Colonic mucosa (tissue), 4 donors: ENCODE data around the gene SPRR2F. TPM values are rescaled to one million over a fixed set of nuclear protein-coding genes. Genes with fewer than 3 reads are reported as not detected.
"Not testable (repeated sequence)": the region's sequence is repeated elsewhere in the genome, so short reads cannot be mapped to it uniquely, and the experiment has no call there.

Experiments used
- DNase-seq: peaks from one replicate; pipeline ENCODE4 v3.0.0-alpha.2; 2020
- H3K27ac ChIP-seq: fragments of 200-600 bp; one replicate; pipeline ENCODE4 v1.8.0; 2021
- H3K27me3 ChIP-seq: fragments of 200-600 bp; one replicate; pipeline ENCODE4 v1.8.0; 2021
- H3K36me3 ChIP-seq: fragments of 200-600 bp; one replicate; pipeline ENCODE4 v1.8.0; 2021
- H3K4me1 ChIP-seq: fragments of 200-600 bp; one replicate; pipeline ENCODE4 v1.8.0; 2021; ENCODE audit warnings: mild to moderate bottlenecking
- H3K4me3 ChIP-seq: fragments of 200-600 bp; one replicate; pipeline ENCODE4 v1.8.0; 2021
- H3K9ac ChIP-seq, 2 donors: one replicate each; pipeline ENCODE4 v1.7.0; 2013; ENCODE audit warnings: control low read depth in 2 of 2, low read depth in 2 of 2, low read length in 2 of 2
- H3K9me3 ChIP-seq: fragments of 200-600 bp; one replicate; pipeline ENCODE4 v1.8.0; 2021
- intact Hi-C: fragments of 100-400 bp; cut with DNase I; formaldehyde crosslinking; loops from one replicate; pipeline ENCODE4 v1.14.1; 2022
- total RNA-seq, 2 donors: library from RNA; stranded (reverse); fragmentation: NEBNext Ultra II Directional in 1 of 2; extraction: Animal tissue kit (Norgen Biotek cat#: 25700) in 1 of 2; gene quantifications; one replicate each; pipeline ENCODE4 v1.2.1, GENCODE V29; 2021
- TF ChIP-seq, protein P1 (sequence below): fragments of 200-600 bp; IDR thresholded peaks from one replicate; pipeline ENCODE4 v1.8.0; 2022; ENCODE audit warnings: antibody characterized with exemption, mild to moderate bottlenecking
- donor health status: healthy.
- donor health status: DM: no; HTN: no; CAD: no.
- donor health status: DM: no; HTN: no; CAD: no.

The SPRR2F gene
- total RNA-seq, 2 donors from 2014 or later = not detected

DNA sequence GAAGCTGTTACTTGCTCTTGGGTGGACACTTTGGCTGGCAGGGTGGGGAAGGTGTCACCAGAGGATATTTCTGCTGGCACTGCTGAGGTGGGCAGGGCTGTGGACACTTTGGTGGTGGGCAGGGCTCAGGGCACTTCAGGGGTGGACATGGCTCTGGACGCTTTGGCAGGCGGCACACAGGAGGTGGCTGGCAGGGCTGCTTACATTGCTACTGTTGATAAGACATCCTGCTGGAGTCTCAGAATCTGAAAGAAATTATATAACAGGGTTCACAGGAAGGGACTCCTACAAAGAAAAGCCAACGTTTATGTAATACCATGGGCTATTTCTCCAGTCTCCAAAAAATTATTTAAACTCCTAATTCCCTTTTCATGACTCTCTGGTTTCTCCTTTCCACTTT is 27.2 kb upstream of the SPRR2F start:
- no peak overlapping the region for H3K4me3 ChIP-seq
- no peaks in the 10 kb centered on the region for H3K4me1 ChIP-seq
- TF ChIP-seq, protein P1, sequence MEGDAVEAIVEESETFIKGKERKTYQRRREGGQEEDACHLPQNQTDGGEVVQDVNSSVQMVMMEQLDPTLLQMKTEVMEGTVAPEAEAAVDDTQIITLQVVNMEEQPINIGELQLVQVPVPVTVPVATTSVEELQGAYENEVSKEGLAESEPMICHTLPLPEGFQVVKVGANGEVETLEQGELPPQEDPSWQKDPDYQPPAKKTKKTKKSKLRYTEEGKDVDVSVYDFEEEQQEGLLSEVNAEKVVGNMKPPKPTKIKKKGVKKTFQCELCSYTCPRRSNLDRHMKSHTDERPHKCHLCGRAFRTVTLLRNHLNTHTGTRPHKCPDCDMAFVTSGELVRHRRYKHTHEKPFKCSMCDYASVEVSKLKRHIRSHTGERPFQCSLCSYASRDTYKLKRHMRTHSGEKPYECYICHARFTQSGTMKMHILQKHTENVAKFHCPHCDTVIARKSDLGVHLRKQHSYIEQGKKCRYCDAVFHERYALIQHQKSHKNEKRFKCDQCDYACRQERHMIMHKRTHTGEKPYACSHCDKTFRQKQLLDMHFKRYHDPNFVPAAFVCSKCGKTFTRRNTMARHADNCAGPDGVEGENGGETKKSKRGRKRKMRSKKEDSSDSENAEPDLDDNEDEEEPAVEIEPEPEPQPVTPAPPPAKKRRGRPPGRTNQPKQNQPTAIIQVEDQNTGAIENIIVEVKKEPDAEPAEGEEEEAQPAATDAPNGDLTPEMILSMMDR = no peak
- H3K36me3 ChIP-seq = no peaks in the 10 kb centered on the region
- intact Hi-C loops = no loop called here
- no peaks in the 10 kb centered on the region for H3K9me3 ChIP-seq
- no peak overlapping the region for H3K27ac ChIP-seq
- H3K9ac ChIP-seq = no peak overlapping the region
- H3K27me3 ChIP-seq = no peaks in the 10 kb centered on the region
- no peak for DNase-seq

DNA sequence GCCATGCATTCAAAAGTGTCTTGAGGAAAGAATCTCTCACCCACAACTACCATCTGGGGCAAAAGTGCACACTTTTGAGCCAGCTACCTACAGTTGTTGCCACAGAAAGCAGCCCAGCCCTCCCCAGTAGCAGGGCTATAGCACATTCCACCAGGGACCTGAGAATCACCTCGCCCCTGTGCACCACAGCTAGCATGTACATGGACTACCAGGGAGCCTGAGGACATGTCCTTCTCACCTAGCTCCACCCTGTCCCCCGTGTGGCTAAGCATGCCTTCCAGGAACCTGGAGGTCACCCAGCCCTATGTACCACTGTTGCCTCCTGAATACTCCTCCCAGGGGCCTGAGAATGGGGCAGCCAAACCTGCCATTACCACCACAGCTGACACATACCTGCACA is 20.4 kb upstream of the SPRR2F start:
- Histone ChIP-seq H3K27ac (no peak overlapping the region), H3K4me1 (no peaks in the 10 kb centered on the region)
- intact Hi-C loops = no loop called here

DNA sequence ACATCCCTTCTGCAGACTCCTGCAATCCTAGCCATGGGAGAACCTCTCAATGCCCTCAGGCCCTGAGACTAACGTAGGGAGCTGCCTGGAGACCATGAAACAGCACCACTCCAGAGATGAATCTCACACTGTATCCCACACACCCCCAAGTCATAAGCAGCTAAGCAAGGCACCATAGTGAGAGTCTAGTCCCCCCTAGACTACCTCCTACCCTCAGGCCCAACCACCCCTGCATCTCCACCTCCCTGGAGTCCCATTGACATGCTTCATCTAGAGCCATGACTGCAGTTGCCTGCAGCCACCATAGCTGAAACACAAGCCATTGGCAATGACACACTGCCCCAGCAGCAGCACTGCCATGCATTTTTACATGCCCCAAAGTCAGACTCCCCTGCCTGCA is 20.0 kb upstream of the SPRR2F start:
- intact Hi-C loops = no loop called here
- no peaks in the 10 kb centered on the region for H3K27me3 ChIP-seq
- H3K4me3 ChIP-seq = no peak overlapping the region

More for the DNA sequence above, 20.4 kb upstream of the SPRR2F start:
- H3K9me3 ChIP-seq = no peaks in the 10 kb centered on the region
- no peak overlapping the region for H3K4me3 ChIP-seq
- H3K36me3 ChIP-seq = no peaks in the 10 kb centered on the region
- H3K9ac ChIP-seq = no peak overlapping the region
- DNase-seq = no peak
- TF ChIP-seq, protein P1 = no peak
- H3K27me3 ChIP-seq = no peaks in the 10 kb centered on the region

DNA sequence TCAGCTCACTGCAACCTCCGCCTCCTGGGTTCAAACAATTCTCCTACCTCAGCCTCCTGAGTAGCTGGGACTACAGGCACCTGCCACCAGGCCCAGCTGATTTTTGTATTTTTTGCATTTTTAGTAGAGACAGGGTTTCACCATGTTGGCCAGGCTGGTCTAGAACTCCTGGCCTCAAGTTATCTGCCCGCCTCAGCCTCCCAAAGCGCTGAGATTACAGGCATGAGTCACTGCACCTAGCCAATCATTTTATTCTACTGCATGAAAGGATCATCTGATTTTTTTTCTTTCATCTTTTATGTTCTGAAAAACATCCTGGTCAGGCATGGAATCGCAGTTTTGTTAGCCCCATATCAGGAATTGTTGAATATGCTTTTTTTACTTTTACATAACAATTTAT is 15.4 kb upstream of the SPRR2F start:
- H3K36me3 ChIP-seq, H3K9ac ChIP-seq, H3K4me3 ChIP-seq, H3K4me1 ChIP-seq, intact Hi-C loops, H3K27me3 ChIP-seq, DNase-seq, H3K27ac ChIP-seq, H3K9me3 ChIP-seq: not testable (repeated sequence)

More for the DNA sequence above, 20.0 kb upstream of the SPRR2F start:
- Histone ChIP-seq H3K4me1 (no peaks in the 10 kb centered on the region), H3K9ac (no peak overlapping the region), H3K36me3 (no peaks in the 10 kb centered on the region), H3K27ac (no peak overlapping the region), H3K9me3 (no peaks in the 10 kb centered on the region)
- TF ChIP-seq, protein P1 = no peak
- DNase-seq = no peak

DNA sequence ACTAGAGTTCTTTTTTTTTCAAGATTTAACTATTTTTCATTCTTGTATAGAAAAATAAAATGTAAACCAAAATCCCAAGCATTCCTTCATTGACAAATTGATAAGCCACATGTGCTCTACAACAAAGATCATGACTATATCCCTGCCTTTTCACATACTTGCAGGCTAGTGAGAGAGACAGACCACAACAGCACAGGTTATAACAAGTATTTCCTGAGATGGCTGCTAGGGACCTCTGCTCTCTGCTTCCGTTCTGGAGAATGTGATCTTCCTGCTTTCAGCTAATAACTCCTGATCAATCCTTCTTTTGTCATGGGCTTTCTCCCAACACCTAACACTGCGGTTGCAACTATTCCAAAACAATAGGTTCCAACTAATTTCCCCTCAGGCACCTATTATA is 14.0 kb upstream of the SPRR2F start:
- no peak for DNase-seq
- Histone ChIP-seq H3K9ac (no peak overlapping the region), H3K36me3 (no peaks in the 10 kb centered on the region), H3K27ac (no peak overlapping the region), H3K27me3 (no peaks in the 10 kb centered on the region), H3K9me3 (no peaks in the 10 kb centered on the region), H3K4me3 (no peak overlapping the region), H3K4me1 (no peaks in the 10 kb centered on the region)
- intact Hi-C loops = no loop called here
- TF ChIP-seq, protein P1 = no peak

DNA sequence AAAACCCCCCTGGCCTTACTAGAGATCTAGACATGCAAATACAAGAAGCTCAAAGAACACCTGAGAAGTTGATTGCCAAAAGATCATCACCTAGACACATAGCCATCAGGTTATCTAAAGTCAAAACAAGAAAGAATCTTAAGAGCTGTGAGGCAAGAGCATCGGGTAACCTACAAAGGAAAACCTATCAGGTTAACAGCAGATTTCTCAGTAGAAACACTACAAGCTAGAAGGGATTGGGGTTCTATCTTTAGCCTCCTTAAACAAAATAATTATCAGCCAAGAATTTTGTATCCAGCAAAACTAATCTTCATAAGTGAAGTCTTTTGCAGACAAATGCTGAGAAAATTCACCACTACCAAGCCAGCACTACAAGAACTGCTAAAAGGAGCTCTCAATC is 12.2 kb upstream of the SPRR2F start:
- no peak overlapping the region for H3K9ac ChIP-seq
- no peak for DNase-seq
- no peak overlapping the region for H3K27ac ChIP-seq
- H3K9me3 ChIP-seq = no peaks in the 10 kb centered on the region
- TF ChIP-seq, protein P1 = no peak
- H3K4me1 ChIP-seq = no peaks in the 10 kb centered on the region
- H3K27me3 ChIP-seq = no peaks in the 10 kb centered on the region
- no peak overlapping the region for H3K4me3 ChIP-seq
- no peaks in the 10 kb centered on the region for H3K36me3 ChIP-seq
- intact Hi-C loops = no loop called here

DNA sequence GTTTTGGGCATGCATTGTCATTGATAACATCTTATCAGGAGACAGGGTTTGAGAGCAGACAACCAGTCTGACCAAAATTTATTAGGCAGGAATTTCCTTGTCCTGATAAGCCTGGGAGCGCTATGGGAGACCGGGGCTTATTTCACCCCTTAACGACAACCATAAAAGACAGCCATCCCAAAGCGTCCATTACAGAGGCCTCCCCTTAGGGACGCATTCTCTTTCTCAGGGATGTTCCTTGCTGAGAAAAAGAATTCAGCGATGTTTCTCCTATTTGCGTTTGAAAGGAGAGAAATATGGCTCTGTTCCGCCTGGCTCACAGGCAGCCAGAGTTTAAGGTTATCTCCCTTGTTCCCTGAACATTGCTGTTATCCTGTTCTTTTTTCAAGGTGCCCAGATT is 10.5 kb upstream of the SPRR2F start:
- DNase-seq, H3K27ac ChIP-seq, H3K4me1 ChIP-seq, H3K4me3 ChIP-seq, H3K36me3 ChIP-seq, H3K9me3 ChIP-seq, intact Hi-C loops, H3K27me3 ChIP-seq, H3K9ac ChIP-seq: not testable (repeated sequence)
